H1 (cell line): ENCODE data around the gene BTBD10.

Experiments
- BCL11A ChIP-seq, 2 experiments: IDR thresholded peaks; one replicate each; pipeline ENCODE4 v1.6.1; 2011; ENCODE audit warnings: low read depth in 2 of 2, low read length in 2 of 2, mild to moderate bottlenecking in 2 of 2
- EP300 ChIP-seq, 2 experiments: IDR thresholded peaks; 1 replicate in 1 of 2; 2 replicates in 1 of 2; pipeline ENCODE4 v1.6.1; 2011 to 2012; ENCODE audit warnings: low read depth in 2 of 2, low read length in 2 of 2, mild to moderate bottlenecking in 2 of 2, borderline replicate concordance in 1 of 2, inconsistent platforms in 1 of 2, moderate library complexity in 1 of 2
- POLR2A ChIP-seq, 2 experiments: IDR thresholded peaks; 1 replicate in 1 of 2; 2 replicates in 1 of 2; pipeline ENCODE4 v1.6.1; 2011; ENCODE audit warnings: low read depth in 2 of 2, low read length in 2 of 2, mild to moderate bottlenecking in 2 of 2; ENCODE audit errors: control extremely low read depth in 1 of 2
- POLR2AphosphoS5 ChIP-seq: IDR thresholded peaks from 2 replicates; pipeline ENCODE4 v1.6.1; 2011; ENCODE audit warnings: low read depth, low read length
- RAD21 ChIP-seq, 2 experiments: IDR thresholded peaks in 1 of 2; conservative IDR thresholded peaks in 1 of 2; 2 replicates each; pipeline ENCODE4 v1.6.1; 2011; ENCODE audit warnings: low read depth in 2 of 2, low read length in 2 of 2, improper control_type of control experiment in 1 of 2, inconsistent platforms in 1 of 2, mild to moderate bottlenecking in 1 of 2, moderate library complexity in 1 of 2
- TF ChIP-seq, protein P1 (sequence below), 3 experiments: IDR thresholded peaks; 1 replicate in 2 of 3; 2 replicates in 1 of 3; pipeline versions ENCODE4 v1.5.1 to v1.6.1; 2011; ENCODE audit warnings: low read length in 3 of 3, mild to moderate bottlenecking in 3 of 3, inconsistent platforms in 2 of 3, low read depth in 1 of 3, moderate library complexity in 1 of 3; ENCODE audit not compliant: insufficient read depth in 1 of 3; ENCODE audit errors: control extremely low read depth in 1 of 3

DNA sequence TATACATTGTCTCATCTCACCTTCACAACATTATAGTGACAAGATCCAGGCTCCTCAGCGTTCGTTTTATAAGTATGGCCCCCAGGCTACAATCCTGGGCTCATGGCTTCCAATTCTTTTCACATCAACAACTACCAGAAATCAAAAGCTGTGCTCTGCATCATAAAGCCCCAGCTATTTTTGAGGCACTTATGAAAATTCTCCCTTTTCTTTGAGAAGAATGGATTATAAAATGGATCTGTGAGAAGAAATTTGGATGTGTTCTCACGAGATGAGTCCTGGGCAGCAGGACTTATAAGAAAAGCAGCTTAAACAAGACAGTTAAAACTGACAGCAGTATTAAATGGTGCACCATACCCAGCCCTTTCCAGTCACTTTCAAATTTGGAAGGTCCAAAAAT lies 80.3 kb downstream of the BTBD10 start:
- TF ChIP-seq POLR2AphosphoS5 (no peak), BCL11A (IDR thresholded peaks at IDR 0.05; ENCODE audit: low read depth in 2 of 2, low read length in 2 of 2) (no peak), POLR2A (IDR thresholded peaks at IDR 0.05; ENCODE audit: control extremely low read depth in 1 of 2, low read depth in 2 of 2, low read length in 2 of 2) (no peak), EP300 (IDR thresholded peaks at IDR 0.05; ENCODE audit: borderline replicate concordance in 1 of 2, low read depth in 2 of 2, low read length in 2 of 2) (no peak), RAD21 (IDR thresholded peaks at IDR 0.05 in 1 of 2, conservative IDR thresholded peaks at IDR 0.05 in 1 of 2; ENCODE audit: low read depth in 2 of 2, low read length in 2 of 2) (no peak)
- TF ChIP-seq, protein P1, sequence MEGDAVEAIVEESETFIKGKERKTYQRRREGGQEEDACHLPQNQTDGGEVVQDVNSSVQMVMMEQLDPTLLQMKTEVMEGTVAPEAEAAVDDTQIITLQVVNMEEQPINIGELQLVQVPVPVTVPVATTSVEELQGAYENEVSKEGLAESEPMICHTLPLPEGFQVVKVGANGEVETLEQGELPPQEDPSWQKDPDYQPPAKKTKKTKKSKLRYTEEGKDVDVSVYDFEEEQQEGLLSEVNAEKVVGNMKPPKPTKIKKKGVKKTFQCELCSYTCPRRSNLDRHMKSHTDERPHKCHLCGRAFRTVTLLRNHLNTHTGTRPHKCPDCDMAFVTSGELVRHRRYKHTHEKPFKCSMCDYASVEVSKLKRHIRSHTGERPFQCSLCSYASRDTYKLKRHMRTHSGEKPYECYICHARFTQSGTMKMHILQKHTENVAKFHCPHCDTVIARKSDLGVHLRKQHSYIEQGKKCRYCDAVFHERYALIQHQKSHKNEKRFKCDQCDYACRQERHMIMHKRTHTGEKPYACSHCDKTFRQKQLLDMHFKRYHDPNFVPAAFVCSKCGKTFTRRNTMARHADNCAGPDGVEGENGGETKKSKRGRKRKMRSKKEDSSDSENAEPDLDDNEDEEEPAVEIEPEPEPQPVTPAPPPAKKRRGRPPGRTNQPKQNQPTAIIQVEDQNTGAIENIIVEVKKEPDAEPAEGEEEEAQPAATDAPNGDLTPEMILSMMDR (IDR thresholded peaks at IDR 0.05; ENCODE audit: control extremely low read depth in 1 of 3, insufficient read depth in 1 of 3, low read depth in 1 of 3, low read length in 3 of 3): no peak
